HepG2 (cell line): ENCODE data around the gene QSOX2. TPM values are rescaled to one million over a fixed set of nuclear protein-coding genes. Genes with fewer than 3 reads are reported as not detected.
A peak's percentile ranks its signal among the peaks of the same experiment; 100 is the strongest.

Experiments used
- ATAC-seq: fragments of 200-7000 bp; cut with Tn5 transposase; 3 replicates; pipeline ENCODE4 v1.9.1; 2020; ENCODE audit warnings: mild to moderate bottlenecking, moderate library complexity
- BruUV-seq: library from RNA; stranded (reverse); fragments of 400-500 nt; replicated peaks from 2 replicates; lab custom pipeline; 2021; lab: Mats Ljungman, UMichigan
- CTCF ChIA-PET: fragments of 300-600 bp; formaldehyde crosslinking; extraction: SDS; loops from one replicate; lab custom pipeline; 2021; ENCODE audit warnings: low total read pairs, inconsistent platforms, low intra/inter-chr PET ratio; lab: Yijun Ruan, JAX
- POLR2A ChIA-PET: fragments of 350-600 bp; sonication (Branson Sonifier 250); formaldehyde crosslinking; loops from one replicate; lab custom pipeline; 2020; ENCODE audit warnings: antibody characterized with exemption, inconsistent platforms; lab: Yijun Ruan, JAX
- DNase-seq: peaks from one replicate; pipeline ENCODE4 v3.0.0-alpha.2; 2015; ENCODE audit warnings: low spot score
- FAIRE-seq: peaks from 3 replicates; lab custom pipeline; 2011; peaks lifted over from hg19 to GRCh38; lab: Jason Lieb, UNC
- H2AFZ ChIP-seq: one replicate; pipeline ENCODE4 v1.6.1; 2011; ENCODE audit warnings: low read length, inconsistent platforms
- H3K27ac ChIP-seq: fragments of 300-600 bp; 3 replicates; pipeline ENCODE4 v1.8.0; 2011; ENCODE audit warnings: mixed run types, mild to moderate bottlenecking, mixed read lengths, low read length, inconsistent platforms; ENCODE audit not compliant: insufficient read depth; ENCODE audit errors: extremely low read length
- H3K27me3 ChIP-seq, 2 experiments: fragments of 200-600 bp in 1 of 2; 2 replicates in 1 of 2; 3 replicates in 1 of 2; pipeline versions ENCODE4 v1.6.0 to v1.8.0; 2011; ENCODE audit warnings: low read length in 2 of 2, mild to moderate bottlenecking in 2 of 2, moderate library complexity in 2 of 2, inconsistent platforms in 1 of 2; ENCODE audit not compliant: insufficient read depth in 2 of 2, control insufficient read depth in 1 of 2
- H3K36me3 ChIP-seq, 2 experiments: fragments of 200-600 bp in 1 of 2; replicated peaks in 1 of 2; 2 replicates in 1 of 2; 3 replicates in 1 of 2; pipeline versions ENCODE4 v1.5.1 to v1.8.0; 2011; ENCODE audit warnings: low read length in 2 of 2, inconsistent platforms in 1 of 2; ENCODE audit not compliant: insufficient read depth in 2 of 2, control insufficient read depth in 1 of 2
- H3K4me1 ChIP-seq: 2 replicates; pipeline ENCODE4 v1.5.1; 2012; ENCODE audit warnings: low read length, inconsistent platforms; ENCODE audit not compliant: insufficient read depth
- H3K4me2 ChIP-seq: 2 replicates; pipeline ENCODE4 v1.6.0; 2011; ENCODE audit warnings: low read depth, low read length, inconsistent platforms
- H3K4me3 ChIP-seq, 3 experiments: fragments of 200-600 bp in 1 of 3; sonication (generic), shearing (Covaris generic) in 1 of 3; replicated peaks in 1 of 3; 2 replicates each; pipeline ENCODE4 v1.5.1; 2011 to 2016; ENCODE audit warnings: low read length in 3 of 3, inconsistent platforms in 2 of 3, low read depth in 2 of 3, mild to moderate bottlenecking in 2 of 3, control low read depth in 1 of 3, mixed read lengths in 1 of 3; ENCODE audit not compliant: insufficient read depth in 1 of 3
- H3K79me2 ChIP-seq: one replicate; pipeline ENCODE4 v1.6.1; 2011; ENCODE audit warnings: low read length, inconsistent platforms; ENCODE audit not compliant: insufficient read depth
- H3K9ac ChIP-seq: 2 replicates; pipeline ENCODE4 v1.6.0; 2011; ENCODE audit warnings: mild to moderate bottlenecking, low read depth, low read length, inconsistent platforms; ENCODE audit not compliant: insufficient read depth
- H3K9me3 ChIP-seq: 2 replicates; pipeline ENCODE4 v1.5.1; 2012; ENCODE audit warnings: mild to moderate bottlenecking, low read length
- H4K20me1 ChIP-seq: 2 replicates; pipeline ENCODE4 v1.6.0; 2011; ENCODE audit warnings: inconsistent platforms, mild to moderate bottlenecking, low read length, moderate library complexity; ENCODE audit not compliant: insufficient read depth
- ATF7 ChIP-seq, 2 experiments: fragments of 450-650 bp in 1 of 2; sonication (generic) in 1 of 2; formaldehyde crosslinking in 1 of 2; IDR thresholded peaks; 2 replicates each; pipeline versions ENCODE4 v1.4.0 to v1.6.1; 2016 to 2020; ENCODE audit warnings: antibody characterized with exemption in 1 of 2, mild to moderate bottlenecking in 1 of 2, missing genetic modification reagents in 1 of 2
- CCAR2 ChIP-seq: fragments of 200-400 bp; formaldehyde crosslinking; optimal IDR thresholded peaks from 2 replicates; pipeline ENCODE3; 2018; ENCODE audit warnings: low read depth, mild to moderate bottlenecking, low read length, moderate library complexity
- CEBPB ChIP-seq: IDR thresholded peaks from 2 replicates; pipeline ENCODE4 v1.6.1; 2011; ENCODE audit warnings: low read depth, low read length, improper control_type of control experiment, borderline replicate concordance
- FOXO4 ChIP-seq: sonication (generic); formaldehyde crosslinking; conservative IDR thresholded peaks from 2 replicates; pipeline ENCODE4 v1.8.1; 2023; ENCODE audit warnings: missing genetic modification reagents
- HDAC2 ChIP-seq: sonication (generic); formaldehyde crosslinking; IDR thresholded peaks from 2 replicates; pipeline ENCODE4 v1.4.0; 2020; ENCODE audit warnings: missing genetic modification reagents
- SMAD3 ChIP-seq: sonication (generic); formaldehyde crosslinking; IDR thresholded peaks from 2 replicates; pipeline ENCODE4 v1.4.0; 2020; ENCODE audit warnings: missing genetic modification reagents
- THAP8 ChIP-seq: sonication (generic); formaldehyde crosslinking; IDR thresholded peaks from 2 replicates; pipeline ENCODE4 v1.5.1; 2020; ENCODE audit warnings: missing genetic modification reagents, mild to moderate bottlenecking, borderline replicate concordance
- WGBS: methylation state at CpG from one replicate; pipeline ENCODE4 v1.1.6; 2017; ENCODE audit warnings: low lambda C conversion rate; 5-methylcytosine and 5-hydroxymethylcytosine counted together
- in situ Hi-C: cut with HindIII; loops from 2 replicates; pipeline ENCODE4 v1.10.0; 2017; ENCODE audit warnings: low pct_unique_long_range_greater_than_20kb; ENCODE audit not compliant: extremely low pct_ligation_motif_present
- intact Hi-C: fragments of 100-400 bp; cut with micrococcal nuclease; formaldehyde crosslinking; loops from one replicate; pipeline ENCODE4 v1.10.0; 2022; ENCODE audit not compliant: unreplicated experiment
- polyA plus RNA-seq, 8 experiments: library from polyadenylated mRNA; depleted of rRNA in 3 of 8; stranded (reverse) in 7 of 8; unstranded in 1 of 8; fragments of >200 nt; fragmentation: Illumina TruSeq in 4 of 8; extraction: Trizol in 4 of 8; gene quantifications; 2 replicates each; pipeline versions ENCODE4 v1.2.1 to v1.2.3, GENCODE V29; 2011 to 2016; ENCODE audit warnings: low read depth in 4 of 8, missing spikeins in 1 of 8, mixed read lengths in 1 of 8; ENCODE audit not compliant: insufficient read depth in 1 of 8
- total RNA-seq, 5 experiments: library from RNA; depleted of rRNA; stranded (reverse); fragments of >200 nt; fragmentation: Illumina TruSeq; extraction: Trizol; gene quantifications; 2 replicates each; pipeline ENCODE4 v1.2.3, GENCODE V29; 2016; ENCODE audit warnings: low read depth in 1 of 5
- TF ChIP-seq, protein P1 (sequence below): sonication (generic); formaldehyde crosslinking; IDR thresholded peaks from 2 replicates; pipeline ENCODE4 v1.5.0; 2020; ENCODE audit warnings: mild to moderate bottlenecking, missing genetic modification reagents

The QSOX2 gene
- total and polyA plus RNA-seq, 2 of the 13 experiments (the other 11 are each of a cell fraction or from before 2014, with no cell fraction given): 27.1 to 42.1 TPM

DNA sequence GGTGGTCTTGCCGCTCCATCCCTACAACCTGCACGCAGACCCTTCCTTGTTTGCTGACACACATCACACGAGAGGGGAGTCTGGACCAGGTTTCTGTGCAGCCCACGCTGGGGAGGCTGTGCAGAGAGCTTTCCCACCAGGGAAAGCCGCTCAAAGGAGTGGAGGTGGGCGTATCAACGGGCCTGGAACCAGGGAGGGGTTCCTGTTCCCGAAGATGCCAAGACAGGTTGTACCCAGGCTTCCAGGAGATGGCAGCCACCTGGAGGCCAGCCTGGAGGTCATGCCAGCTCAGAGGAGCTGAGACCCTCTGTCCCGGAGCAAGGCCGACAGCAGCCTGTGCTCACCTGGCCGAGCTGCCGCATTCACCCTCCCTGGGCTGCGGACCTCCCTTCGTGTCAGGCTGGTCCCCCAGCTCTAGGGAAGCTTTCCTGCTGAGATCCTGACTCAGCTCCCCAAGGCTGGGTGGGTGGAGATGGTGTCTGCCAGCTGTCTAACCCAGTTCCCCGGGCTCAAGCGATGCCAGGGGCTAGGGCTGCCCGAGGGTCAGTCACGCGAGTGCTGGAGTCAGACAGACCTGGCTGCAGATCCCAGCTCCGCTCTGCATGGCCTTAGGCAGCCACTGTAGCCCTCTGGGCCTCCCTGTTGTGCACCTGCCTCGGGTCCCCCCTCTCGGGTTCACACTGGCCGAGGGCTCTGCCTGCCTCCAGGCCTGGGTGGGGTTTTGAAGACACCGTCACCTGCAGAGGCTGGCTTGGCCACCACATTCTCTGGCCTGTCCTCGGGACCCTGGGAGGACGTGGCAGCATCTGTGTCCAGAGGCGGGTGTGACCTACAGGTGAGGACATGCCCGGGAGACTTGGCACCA lies 28.5 kb upstream of the QSOX2 start (continued):
- TF ChIP-seq, protein P1, sequence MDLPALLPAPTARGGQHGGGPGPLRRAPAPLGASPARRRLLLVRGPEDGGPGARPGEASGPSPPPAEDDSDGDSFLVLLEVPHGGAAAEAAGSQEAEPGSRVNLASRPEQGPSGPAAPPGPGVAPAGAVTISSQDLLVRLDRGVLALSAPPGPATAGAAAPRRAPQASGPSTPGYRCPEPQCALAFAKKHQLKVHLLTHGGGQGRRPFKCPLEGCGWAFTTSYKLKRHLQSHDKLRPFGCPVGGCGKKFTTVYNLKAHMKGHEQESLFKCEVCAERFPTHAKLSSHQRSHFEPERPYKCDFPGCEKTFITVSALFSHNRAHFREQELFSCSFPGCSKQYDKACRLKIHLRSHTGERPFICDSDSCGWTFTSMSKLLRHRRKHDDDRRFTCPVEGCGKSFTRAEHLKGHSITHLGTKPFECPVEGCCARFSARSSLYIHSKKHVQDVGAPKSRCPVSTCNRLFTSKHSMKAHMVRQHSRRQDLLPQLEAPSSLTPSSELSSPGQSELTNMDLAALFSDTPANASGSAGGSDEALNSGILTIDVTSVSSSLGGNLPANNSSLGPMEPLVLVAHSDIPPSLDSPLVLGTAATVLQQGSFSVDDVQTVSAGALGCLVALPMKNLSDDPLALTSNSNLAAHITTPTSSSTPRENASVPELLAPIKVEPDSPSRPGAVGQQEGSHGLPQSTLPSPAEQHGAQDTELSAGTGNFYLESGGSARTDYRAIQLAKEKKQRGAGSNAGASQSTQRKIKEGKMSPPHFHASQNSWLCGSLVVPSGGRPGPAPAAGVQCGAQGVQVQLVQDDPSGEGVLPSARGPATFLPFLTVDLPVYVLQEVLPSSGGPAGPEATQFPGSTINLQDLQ (CRISPR knock-in tag): no peak
- no peak for TF ChIP-seq SMAD3 (CRISPR knock-in tag)
- no peak for TF ChIP-seq THAP8 (CRISPR knock-in tag)
- TF ChIP-seq CCAR2: no peak
- no peak for TF ChIP-seq HDAC2 (CRISPR knock-in tag)

DNA sequence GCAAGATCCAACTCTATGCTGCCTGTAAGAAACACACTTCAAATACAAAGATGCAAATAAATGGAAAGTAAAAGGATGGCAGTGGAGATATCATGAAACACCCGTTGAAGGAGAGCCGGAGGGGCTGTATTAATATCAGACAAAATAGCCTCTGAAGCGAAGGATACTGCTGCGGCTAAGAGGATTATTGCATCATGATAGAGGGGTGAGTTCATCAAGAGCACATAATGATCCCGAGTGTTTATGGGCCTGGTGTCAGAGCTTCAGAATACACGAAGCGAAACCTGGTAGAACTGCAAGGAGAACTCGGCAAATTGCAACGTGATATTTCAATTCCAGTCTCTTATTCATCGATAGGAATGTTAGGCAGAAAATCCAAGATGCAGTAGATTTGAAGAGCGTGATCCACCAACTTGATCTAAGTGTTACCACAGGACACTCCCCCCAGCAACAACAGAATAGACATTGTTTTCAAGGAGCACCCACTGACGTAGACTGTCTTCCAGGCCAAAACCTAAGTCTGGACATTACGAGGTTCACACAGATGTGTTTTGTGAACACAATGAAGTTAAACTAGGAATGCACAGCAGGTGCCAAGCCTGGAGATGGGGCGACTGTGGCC lies 27.7 kb upstream of the QSOX2 start:
- Histone ChIP-seq H3K4me3 (no peak overlapping the region), H3K79me2 (no peaks in the 10 kb centered on the region), H3K36me3 (no peaks in the 10 kb centered on the region), H4K20me1 (0 out of 2 replicates have a peak, but pooled peaks cover 2% of the 10 kb centered on the region), H3K4me2 (no peak overlapping the region), H2AFZ (no peak overlapping the region), H3K27ac (no peak overlapping the region), H3K9ac (no peak overlapping the region), H3K9me3 (no peaks in the 10 kb centered on the region), H3K4me1 (peaks cover 8% of the 10 kb centered on the region; the same call in 1 of the 2 replicates), H3K27me3 (peaks cover 11 to 68% of the 10 kb centered on the region in 2 experiments; a peak in 4 of 5 replicates)
- no peak for ATAC-seq
- in situ Hi-C loops (loop anchor here (25.0 kb wide), 1 partner anchor 286 kb away; no protein-coding TSS in a partner anchor), intact Hi-C loops (no loop called here)
- ChIA-PET POLR2A (no interaction called here), CTCF (no interaction called here)
- TF ChIP-seq ATF7 (IDR thresholded peaks at IDR 0.05) (0 out of 2 replicates have a peak, but pooled peaks have one; percentile 20), ATF7 (CRISPR knock-in tag; IDR thresholded peaks at IDR 0.05) (no peak), FOXO4 (CRISPR knock-in tag) (no peak), CEBPB (peak; percentile 55; the same call in 1 of the 2 replicates)
- 38% methylated on average over 13 of the region's 14 CpGs for WGBS
- no TSS peak for BruUV-seq
- FAIRE-seq: no peak
- no peak for DNase-seq
